ENCODE measurements around the gene SNTG2.
A peak's percentile ranks its signal among the peaks of the same experiment; 100 is the strongest.
"Not testable (repeated sequence)": the region's sequence is repeated elsewhere in the genome, so short reads cannot be mapped to it uniquely, and the experiment has no call there.

Gene SNTG2

GRCh38 chr2:1101982-1102590 lies 151.4 kb downstream of the SNTG2 start:
- DNase-seq = no peak

- peak; percentile 2 for DNase-seq
Observed at GRCh38 chr2:1104364-1104763, 153.7 kb downstream of the SNTG2 start.

GRCh38 chr2:1106344-1106743 lies 155.7 kb downstream of the SNTG2 start:
- DNase-seq = not testable (repeated sequence)

- peak; percentile 79 for DNase-seq
Observed at GRCh38 chr2:1115843-1116539, 165.3 kb downstream of the SNTG2 start.

GRCh38 chr2:1117569-1117968 lies 166.9 kb downstream of the SNTG2 start:
- no peak for DNase-seq

- no peak for DNase-seq
Observed at GRCh38 chr2:1125217-1125616, 174.6 kb downstream of the SNTG2 start.

- no peak for DNase-seq
Observed at GRCh38 chr2:1125633-1126370, 175.2 kb downstream of the SNTG2 start.

GRCh38 chr2:1129982-1130381 lies 179.3 kb downstream of the SNTG2 start:
- no peak for DNase-seq

- no peak for DNase-seq
Observed at GRCh38 chr2:1130922-1131321, 180.3 kb downstream of the SNTG2 start.

- DNase-seq = peak; percentile 84
Observed at GRCh38 chr2:1132328-1132969, 181.8 kb downstream of the SNTG2 start.

- DNase-seq = not testable (repeated sequence)
Observed at GRCh38 chr2:1133896-1134295, 183.2 kb downstream of the SNTG2 start.

GRCh38 chr2:1134629-1135028 lies 184.0 kb downstream of the SNTG2 start:
- no peak for DNase-seq

- peak; percentile 14 for DNase-seq
Observed at GRCh38 chr2:1136067-1136466, 185.4 kb downstream of the SNTG2 start.

- no peak for DNase-seq
Observed at GRCh38 chr2:1136846-1137245, 186.2 kb downstream of the SNTG2 start.

- no peak for DNase-seq
Observed at GRCh38 chr2:1137264-1137663, 186.6 kb downstream of the SNTG2 start.

- DNase-seq = no peak
Observed at GRCh38 chr2:1137913-1138391, 187.3 kb downstream of the SNTG2 start.

- no peak for DNase-seq
Observed at GRCh38 chr2:1140389-1141003, 189.8 kb downstream of the SNTG2 start.

- DNase-seq = no peak
Observed at GRCh38 chr2:1141079-1141478, 190.4 kb downstream of the SNTG2 start.

GRCh38 chr2:1143129-1143528 lies 192.5 kb downstream of the SNTG2 start:
- no peak for DNase-seq

GRCh38 chr2:1147873-1148612 lies 197.4 kb downstream of the SNTG2 start:
- DNase-seq = no peak

GRCh38 chr2:1150724-1151511 lies 200.3 kb downstream of the SNTG2 start:
- no peak for DNase-seq
